OCI-LY3 (cell line): ENCODE results near the gene DCTN5.

ENCODE experiments used
- H2AFZ ChIP-seq: fragments of 200-600, 300-600 bp; shearing (Covaris generic); 2 replicates; pipeline ENCODE4 v1.6.0; 2014; ENCODE audit warnings: antibody characterized with exemption, low read depth, low read length
- H3K27ac ChIP-seq: fragments of 200-600, 300-600 bp; sonication (generic); 2 replicates; pipeline ENCODE4 v1.5.1; 2014; ENCODE audit warnings: mild to moderate bottlenecking, low read length, moderate library complexity, mixed read lengths
- H3K27me3 ChIP-seq: fragments of 200-600, 300-600 bp; sonication (generic); 2 replicates; pipeline ENCODE4 v1.6.1; 2014; ENCODE audit warnings: low read depth, low read length, mixed read lengths
- H3K36me3 ChIP-seq: fragments of 200-600, 300-600 bp; sonication (generic); replicated peaks from 2 replicates; pipeline ENCODE3; 2014; ENCODE audit warnings: low read depth, low read length, mixed read lengths
- H3K4me1 ChIP-seq: fragments of 300-600, 200-600 bp; sonication (generic); 2 replicates; pipeline ENCODE4 v1.6.1; 2014; ENCODE audit warnings: low read length, mixed read lengths
- H3K4me2 ChIP-seq: fragments of 200-600, 300-600 bp; sonication (generic); 2 replicates; pipeline ENCODE4 v1.6.1; 2014; ENCODE audit warnings: low read length, mixed read lengths
- H3K4me3 ChIP-seq: fragments of 300-600, 200-600 bp; sonication (generic); 2 replicates; pipeline ENCODE4 v1.5.1; 2014; ENCODE audit warnings: antibody characterized with exemption, mild to moderate bottlenecking, low read length, moderate library complexity
- H3K79me2 ChIP-seq: fragments of 300-600, 200-600 bp; shearing (Covaris generic); 2 replicates; pipeline ENCODE4 v1.6.1; 2014; ENCODE audit warnings: mild to moderate bottlenecking, low read length, mixed read lengths
- H3K9ac ChIP-seq: fragments of 300-600, 200-600 bp; shearing (Covaris generic); 2 replicates; pipeline ENCODE4 v1.6.0; 2014; ENCODE audit warnings: mild to moderate bottlenecking, low read length, moderate library complexity
- H3K9me3 ChIP-seq: fragments of 200-600, 300-600 bp; shearing (Covaris generic); 2 replicates; pipeline ENCODE4 v1.6.1; 2014; ENCODE audit warnings: low read length, mixed read lengths; ENCODE audit not compliant: insufficient read depth
- H4K20me1 ChIP-seq: fragments of 200-600, 300-600 bp; sonication (generic); 2 replicates; pipeline ENCODE4 v1.6.1; 2016; ENCODE audit warnings: low read length, mixed read lengths; ENCODE audit not compliant: insufficient read depth
- EZH2phosphoT487 ChIP-seq: fragments of 200-600 bp; shearing (Covaris generic); IDR thresholded peaks from 2 replicates; pipeline ENCODE4 v1.6.1; 2018; ENCODE audit warnings: antibody characterized with exemption, mixed run types, low read depth
- TF ChIP-seq, protein P1 (sequence below): fragments of 200-600, 300-600 bp; sonication (generic); IDR thresholded peaks from 2 replicates; pipeline ENCODE4 v1.5.1; 2014; ENCODE audit warnings: antibody characterized with exemption, low read length, low read depth

DCTN5 gene

DNA sequence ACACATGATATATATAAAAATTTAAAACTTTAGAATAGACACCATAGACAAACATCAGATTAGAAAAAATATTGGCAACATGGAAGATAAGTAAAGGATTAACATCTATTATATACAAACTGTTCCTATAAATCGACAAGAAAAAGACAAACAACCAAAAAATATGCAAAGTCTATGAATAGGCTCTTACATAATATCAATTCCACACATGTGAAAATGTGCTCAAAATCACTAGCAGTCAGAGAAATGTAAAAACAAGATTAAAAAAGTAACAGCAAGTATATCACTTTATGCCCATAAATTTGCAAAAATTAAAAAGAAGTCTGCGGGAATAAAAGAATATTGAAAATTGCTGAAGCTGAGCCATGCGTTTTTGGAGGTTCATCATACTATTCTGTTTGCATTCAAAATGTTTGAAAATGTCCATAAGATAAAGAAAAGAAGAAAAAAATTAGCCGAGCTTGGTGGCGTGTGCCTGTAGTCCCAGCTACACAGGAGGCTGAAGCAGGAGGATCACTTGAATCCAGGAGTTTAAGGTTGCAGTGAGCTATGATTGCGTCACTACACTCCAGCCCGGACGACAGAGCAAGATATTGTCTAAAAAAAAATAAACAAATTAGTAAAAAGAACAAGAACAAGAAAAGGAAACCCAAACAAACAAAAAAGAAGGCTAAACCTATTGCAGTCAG, 83.0 kb downstream of the DCTN5 start:
- H4K20me1 ChIP-seq = no peaks in the 10 kb centered on the region
- H3K27ac ChIP-seq = no peak overlapping the region
- no peaks in the 10 kb centered on the region for H3K9me3 ChIP-seq
- no peak overlapping the region for H3K4me3 ChIP-seq
- TF ChIP-seq, protein P1, sequence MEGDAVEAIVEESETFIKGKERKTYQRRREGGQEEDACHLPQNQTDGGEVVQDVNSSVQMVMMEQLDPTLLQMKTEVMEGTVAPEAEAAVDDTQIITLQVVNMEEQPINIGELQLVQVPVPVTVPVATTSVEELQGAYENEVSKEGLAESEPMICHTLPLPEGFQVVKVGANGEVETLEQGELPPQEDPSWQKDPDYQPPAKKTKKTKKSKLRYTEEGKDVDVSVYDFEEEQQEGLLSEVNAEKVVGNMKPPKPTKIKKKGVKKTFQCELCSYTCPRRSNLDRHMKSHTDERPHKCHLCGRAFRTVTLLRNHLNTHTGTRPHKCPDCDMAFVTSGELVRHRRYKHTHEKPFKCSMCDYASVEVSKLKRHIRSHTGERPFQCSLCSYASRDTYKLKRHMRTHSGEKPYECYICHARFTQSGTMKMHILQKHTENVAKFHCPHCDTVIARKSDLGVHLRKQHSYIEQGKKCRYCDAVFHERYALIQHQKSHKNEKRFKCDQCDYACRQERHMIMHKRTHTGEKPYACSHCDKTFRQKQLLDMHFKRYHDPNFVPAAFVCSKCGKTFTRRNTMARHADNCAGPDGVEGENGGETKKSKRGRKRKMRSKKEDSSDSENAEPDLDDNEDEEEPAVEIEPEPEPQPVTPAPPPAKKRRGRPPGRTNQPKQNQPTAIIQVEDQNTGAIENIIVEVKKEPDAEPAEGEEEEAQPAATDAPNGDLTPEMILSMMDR = no peak
- TF ChIP-seq EZH2phosphoT487 = no peak
- H3K79me2 ChIP-seq = no peaks in the 10 kb centered on the region
- no peaks in the 10 kb centered on the region for H3K4me1 ChIP-seq
- H3K9ac ChIP-seq = no peak overlapping the region
- no peak overlapping the region for H3K4me2 ChIP-seq
- H3K36me3 ChIP-seq = no peaks in the 10 kb centered on the region
- no peak overlapping the region for H2AFZ ChIP-seq
- peaks cover 8% of the 10 kb centered on the region; the same call in 1 of the 2 replicates for H3K27me3 ChIP-seq

DNA sequence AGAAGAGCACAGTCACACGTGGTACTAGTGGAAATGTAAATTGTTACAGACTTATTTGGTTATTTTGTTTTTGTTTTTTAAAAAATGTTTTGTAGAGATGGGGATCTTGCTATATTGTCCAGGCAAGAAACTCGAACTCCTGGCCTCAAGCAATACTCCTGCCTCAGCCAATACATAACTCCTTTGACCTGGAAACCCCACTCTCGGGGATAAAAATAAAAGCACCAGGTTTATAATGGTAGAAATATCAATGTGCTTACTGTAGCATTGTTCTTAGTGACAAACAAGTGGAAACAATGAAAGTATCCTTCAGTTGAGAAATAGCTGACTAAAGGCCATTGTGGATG, 83.5 kb downstream of the DCTN5 start:
- H3K79me2 ChIP-seq = no peaks in the 10 kb centered on the region
- no peak overlapping the region for H3K4me2 ChIP-seq
- no peak overlapping the region for H3K4me3 ChIP-seq
- no peak overlapping the region for H3K27ac ChIP-seq
- peaks cover 8% of the 10 kb centered on the region; the same call in 1 of the 2 replicates for H3K27me3 ChIP-seq
- H4K20me1 ChIP-seq = no peaks in the 10 kb centered on the region
- no peaks in the 10 kb centered on the region for H3K36me3 ChIP-seq
- no peak overlapping the region for H3K9ac ChIP-seq
- no peaks in the 10 kb centered on the region for H3K9me3 ChIP-seq
- H2AFZ ChIP-seq = no peak overlapping the region
- no peaks in the 10 kb centered on the region for H3K4me1 ChIP-seq
- TF ChIP-seq, protein P1 = no peak
- TF ChIP-seq EZH2phosphoT487 = no peak

DNA sequence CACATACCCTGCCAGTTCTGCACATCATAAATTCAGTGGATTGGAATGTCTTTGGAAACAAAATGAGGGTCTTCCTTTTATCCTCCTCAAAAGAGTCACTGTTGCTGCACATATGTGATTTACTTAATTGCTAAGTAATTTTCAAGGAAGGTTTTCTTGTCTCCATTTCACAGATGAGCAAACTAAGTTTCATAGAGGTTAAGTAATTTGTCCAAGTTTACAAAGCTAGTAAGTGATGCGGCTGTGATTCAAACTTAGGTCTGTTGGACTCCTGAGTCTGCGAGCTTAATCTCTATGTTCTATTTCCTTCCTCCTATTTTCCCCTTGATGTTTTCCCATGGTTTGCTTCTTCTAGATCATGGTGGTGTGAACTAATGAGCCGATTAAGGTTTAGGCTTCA, 85.4 kb downstream of the DCTN5 start:
- Histone ChIP-seq H3K4me1 (no peaks in the 10 kb centered on the region), H3K27ac (no peak overlapping the region), H2AFZ (no peak overlapping the region), H3K27me3 (0 out of 2 replicates have a peak, but pooled peaks cover 2% of the 10 kb centered on the region), H3K4me2 (no peak overlapping the region), H3K4me3 (no peak overlapping the region), H3K9me3 (no peaks in the 10 kb centered on the region), H3K36me3 (no peaks in the 10 kb centered on the region), H3K79me2 (no peaks in the 10 kb centered on the region), H4K20me1 (no peaks in the 10 kb centered on the region), H3K9ac (no peak overlapping the region)
- no peak for TF ChIP-seq EZH2phosphoT487
- TF ChIP-seq, protein P1 = no peak
